GM19035 (cell line): ENCODE measurements around the gene GPATCH4.
"Not testable (repeated sequence)": the region's sequence is repeated elsewhere in the genome, so short reads cannot be mapped to it uniquely, and the experiment has no call there.

Source experiments
- ATAC-seq: cut with Tn5 transposase; IDR thresholded peaks from one replicate; pipeline ENCODE4 v1.9.1; 2021; ENCODE audit not compliant: unreplicated experiment

Gene GPATCH4

GRCh38 chr1:156601122-156601830 is at the start of gene GPATCH4:
GPATCH4 (minus strand) TSS chr1:156601479.
- peak; percentile 62 for ATAC-seq

- no peak for ATAC-seq
Observed at GRCh38 chr1:156648951-156649350, 47.7 kb upstream of the GPATCH4 start.

- ATAC-seq: no peak
Observed at GRCh38 chr1:156648496-156648895, 47.2 kb upstream of the GPATCH4 start.

- ATAC-seq: no peak
Observed at GRCh38 chr1:156647351-156647750, 46.1 kb upstream of the GPATCH4 start.

- ATAC-seq: no peak
Observed at GRCh38 chr1:156646738-156647211, 45.5 kb upstream of the GPATCH4 start.

GRCh38 chr1:156645666-156646065 is 44.4 kb upstream of the GPATCH4 start:
- no peak for ATAC-seq

GRCh38 chr1:156645056-156645455 is 43.8 kb upstream of the GPATCH4 start:
- no peak for ATAC-seq

GRCh38 chr1:156644640-156645039 is 43.4 kb upstream of the GPATCH4 start:
- no peak for ATAC-seq

- no peak for ATAC-seq
Observed at GRCh38 chr1:156644146-156644545, 42.9 kb upstream of the GPATCH4 start.

GRCh38 chr1:156643778-156644092 is 42.5 kb upstream of the GPATCH4 start:
- ATAC-seq: no peak

GRCh38 chr1:156643049-156643777 is 41.9 kb upstream of the GPATCH4 start:
- ATAC-seq: no peak

- no peak for ATAC-seq
Observed at GRCh38 chr1:156642265-156643048, 41.2 kb upstream of the GPATCH4 start.

GRCh38 chr1:156641761-156642264 is 40.5 kb upstream of the GPATCH4 start, which contains the start of gene BCAN:
BCAN (plus strand) TSS chr1:156642117; CDS start chr1:156646055, 3,938 bp downstream.
- no peak for ATAC-seq

GRCh38 chr1:156640842-156641706 is 39.8 kb upstream of the GPATCH4 start:
- no peak for ATAC-seq

- ATAC-seq: no peak
Observed at GRCh38 chr1:156639601-156640101, 38.4 kb upstream of the GPATCH4 start.

- no peak for ATAC-seq
Observed at GRCh38 chr1:156638189-156638985, 37.1 kb upstream of the GPATCH4 start.

GRCh38 chr1:156632355-156632754 is 31.1 kb upstream of the GPATCH4 start:
- no peak for ATAC-seq

- ATAC-seq: not testable (repeated sequence)
Observed at GRCh38 chr1:156631152-156631551, 29.9 kb upstream of the GPATCH4 start.

- no peak for ATAC-seq
Observed at GRCh38 chr1:156629823-156630449, 28.7 kb upstream of the GPATCH4 start.
